ENCODE data around the gene ADAT3. TPM values are rescaled to one million over a fixed set of nuclear protein-coding genes. Genes with fewer than 3 reads are reported as not detected.
A peak's percentile ranks its signal among the peaks of the same experiment; 100 is the strongest.

Gene ADAT3
- total and polyA plus RNA-seq, 10 donors: 3.2 to 11.0 (median 8.2) TPM

- intact Hi-C loops (cut with DNase I; ENCODE audit: low total_unique reads): no loop called here
- peaks cover 71 to 100% (median 100%) of the 10 kb centered on the region in 6 donors for H3K4me1 ChIP-seq
- H3K27ac ChIP-seq: peak overlapping the region; percentile 80 to 99 (median 95)
- no peaks in the 10 kb centered on the region for H3K27me3 ChIP-seq (replicated peaks in 1 of 7)
- peak; percentile 97 for DNase-seq
- H3K36me3 ChIP-seq: peaks cover 0 to 9% (median 6%) of the 10 kb centered on the region in 6 donors
- no peak for TF ChIP-seq POLR2A (IDR thresholded peaks at IDR 0.05)
- no peak for TF ChIP-seq CTCF (IDR thresholded peaks at IDR 0.05 in 8 of 11, conservative IDR thresholded peaks at IDR 0.05 in 3 of 11)
- peak; percentile 55 to 87 (median 73) for TF ChIP-seq POLR2AphosphoS5 (IDR thresholded peaks at IDR 0.05)
- 1 to 3% (median 3%) methylated on average over 18 to 70 of the region's 73 CpGs for WGBS, 5 donors
- no peaks in the 10 kb centered on the region for H3K9me3 ChIP-seq
- peak overlapping the region; percentile 30 to 82 (median 50) for H3K4me3 ChIP-seq
Observed at GRCh38 chr19:1856698-1857603, 48.2 kb upstream of the ADAT3 start.

GRCh38 chr19:1857648-1858326 lies 47.4 kb upstream of the ADAT3 start:
- DNase-seq: no peak
- Histone ChIP-seq H3K4me1 (peaks cover 64 to 98% (median 97%) of the 10 kb centered on the region in 6 donors), H3K9me3 (no peaks in the 10 kb centered on the region), H3K27me3 (replicated peaks in 1 of 7) (no peaks in the 10 kb centered on the region), H3K27ac (peak overlapping the region; percentile 80 to 99 (median 95)), H3K36me3 (peaks cover 0 to 9% (median 6%) of the 10 kb centered on the region in 6 donors), H3K4me3 (peak overlapping the region in 7 of 8 donors; percentile 42 to 82 (median 54))
- 22 to 44% (median 37%) methylated on average over 15 to 16 of the region's 16 CpGs for WGBS, 5 donors
- intact Hi-C loops (cut with DNase I; ENCODE audit: low total_unique reads): no loop called here
- no peak for TF ChIP-seq POLR2AphosphoS5 (IDR thresholded peaks at IDR 0.05)
- TF ChIP-seq CTCF (IDR thresholded peaks at IDR 0.05 in 8 of 11, conservative IDR thresholded peaks at IDR 0.05 in 3 of 11): no peak
- no peak for TF ChIP-seq POLR2A (IDR thresholded peaks at IDR 0.05)

GRCh38 chr19:1858412-1859081 lies 46.7 kb upstream of the ADAT3 start:
- H3K4me1 ChIP-seq: peaks cover 58 to 90% (median 89%) of the 10 kb centered on the region in 6 donors
- TF ChIP-seq POLR2AphosphoS5 (IDR thresholded peaks at IDR 0.05) (no peak), POLR2A (IDR thresholded peaks at IDR 0.05) (no peak), CTCF (IDR thresholded peaks at IDR 0.05 in 8 of 11, conservative IDR thresholded peaks at IDR 0.05 in 3 of 11) (no peak)
- no peaks in the 10 kb centered on the region for H3K9me3 ChIP-seq
- H3K4me3 ChIP-seq: peak overlapping the region in 1 of 8 donors; percentile 82
- no peaks in the 10 kb centered on the region for H3K27me3 ChIP-seq (replicated peaks in 1 of 7)
- WGBS, 5 donors: 54 to 64% (median 55%) methylated on average over 4 to 10 of the region's 10 CpGs
- DNase-seq: no peak
- H3K27ac ChIP-seq: peak overlapping the region in 6 of 8 donors; percentile 94 to 99 (median 96)
- peaks cover 0 to 9% (median 6%) of the 10 kb centered on the region in 6 donors for H3K36me3 ChIP-seq
- intact Hi-C loops (cut with DNase I; ENCODE audit: low total_unique reads): no loop called here

All from spleen (tissue), 11 donors.